PC-3 (cell line): Measurements from ENCODE around the gene KCTD12.

Experiments used
- EZH2 ChIP-seq: fragments of 300-600 bp; sonication (generic); IDR thresholded peaks from one replicate; pipeline ENCODE4 v1.6.1; 2017; ENCODE audit warnings: antibody characterized with exemption, mild to moderate bottlenecking, low read length; ENCODE audit not compliant: unreplicated experiment
- EZH2phosphoT487 ChIP-seq: fragments of 300-600 bp; sonication (generic); IDR thresholded peaks from 2 replicates; pipeline ENCODE4 v1.6.1; 2018; ENCODE audit warnings: mild to moderate bottlenecking, antibody characterized with exemption, low read length, borderline replicate concordance
- TF ChIP-seq, protein P1 (sequence below): fragments of 300-600 bp; sonication (generic); conservative IDR thresholded peaks from 2 replicates; pipeline ENCODE4 v1.5.1; 2017; ENCODE audit warnings: antibody characterized with exemption, low read depth, mild to moderate bottlenecking, low read length

DNA sequence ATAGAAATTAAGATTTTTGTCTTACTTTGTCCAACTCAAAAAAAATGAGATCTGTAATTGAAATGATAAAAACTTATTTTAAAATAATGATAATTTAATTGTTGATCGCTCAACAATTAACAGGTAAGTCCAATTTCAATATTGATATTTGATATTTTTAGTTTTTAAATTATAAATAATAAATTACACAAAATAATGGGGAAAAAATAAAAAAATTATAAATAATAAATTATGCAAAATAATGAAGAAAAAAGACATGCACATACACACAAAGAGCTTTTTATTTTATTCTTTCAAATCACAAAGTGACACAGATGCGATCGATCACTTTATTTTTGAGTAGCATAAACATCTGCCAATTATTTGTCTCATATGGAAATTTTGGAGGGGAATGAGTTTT, 40.8 kb downstream of the KCTD12 start:
- TF ChIP-seq EZH2 = no peak
- TF ChIP-seq, protein P1, sequence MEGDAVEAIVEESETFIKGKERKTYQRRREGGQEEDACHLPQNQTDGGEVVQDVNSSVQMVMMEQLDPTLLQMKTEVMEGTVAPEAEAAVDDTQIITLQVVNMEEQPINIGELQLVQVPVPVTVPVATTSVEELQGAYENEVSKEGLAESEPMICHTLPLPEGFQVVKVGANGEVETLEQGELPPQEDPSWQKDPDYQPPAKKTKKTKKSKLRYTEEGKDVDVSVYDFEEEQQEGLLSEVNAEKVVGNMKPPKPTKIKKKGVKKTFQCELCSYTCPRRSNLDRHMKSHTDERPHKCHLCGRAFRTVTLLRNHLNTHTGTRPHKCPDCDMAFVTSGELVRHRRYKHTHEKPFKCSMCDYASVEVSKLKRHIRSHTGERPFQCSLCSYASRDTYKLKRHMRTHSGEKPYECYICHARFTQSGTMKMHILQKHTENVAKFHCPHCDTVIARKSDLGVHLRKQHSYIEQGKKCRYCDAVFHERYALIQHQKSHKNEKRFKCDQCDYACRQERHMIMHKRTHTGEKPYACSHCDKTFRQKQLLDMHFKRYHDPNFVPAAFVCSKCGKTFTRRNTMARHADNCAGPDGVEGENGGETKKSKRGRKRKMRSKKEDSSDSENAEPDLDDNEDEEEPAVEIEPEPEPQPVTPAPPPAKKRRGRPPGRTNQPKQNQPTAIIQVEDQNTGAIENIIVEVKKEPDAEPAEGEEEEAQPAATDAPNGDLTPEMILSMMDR = no peak
- no peak for TF ChIP-seq EZH2phosphoT487
